Epithelial cell of proximal tubule (primary cell): ENCODE measurements around the gene POR. TPM values are rescaled to one million over a fixed set of nuclear protein-coding genes. Genes with fewer than 3 reads are reported as not detected.

Experiments
- DNase-seq: peaks from one replicate; pipeline ENCODE4 v3.0.0-alpha.2; 2011; ENCODE audit warnings: low read depth
- H3K4me3 ChIP-seq: 2 replicates; pipeline ENCODE4 v1.5.1; 2011; ENCODE audit warnings: low read depth, mild to moderate bottlenecking, low read length
- total RNA-seq: library from RNA; depleted of rRNA; stranded (reverse); fragments of >200 nt; gene quantifications from 2 replicates; pipeline ENCODE4 v1.2.3, GENCODE V29; 2015
- TF ChIP-seq, protein P1 (sequence below): conservative IDR thresholded peaks from 2 replicates; pipeline ENCODE4 v1.5.1; 2012; ENCODE audit warnings: low read depth, mild to moderate bottlenecking, low read length

The POR gene
- total RNA-seq, 1 donor from 2014 or later = 83.0 TPM

DNA sequence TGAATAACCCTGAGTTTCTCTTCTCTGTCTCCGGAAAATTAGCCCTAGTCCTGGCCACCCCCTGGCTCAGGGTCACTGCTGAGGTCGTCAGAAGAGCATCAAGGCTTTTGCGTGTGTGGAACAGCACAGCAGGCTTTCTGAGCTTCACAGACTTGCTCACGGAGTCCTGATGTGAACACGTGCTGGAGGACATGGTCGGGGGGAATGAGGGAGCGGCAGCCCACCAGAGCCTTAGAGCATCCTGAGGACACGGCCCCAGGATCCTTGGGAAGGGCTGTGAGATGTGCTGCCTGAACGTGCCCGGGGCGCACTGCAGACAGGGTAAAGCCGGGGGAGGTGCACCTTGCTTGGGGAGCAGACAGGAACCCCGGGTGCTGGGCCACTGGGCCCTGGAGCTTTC lies 50.7 kb downstream of the POR start:
- TF ChIP-seq, protein P1, sequence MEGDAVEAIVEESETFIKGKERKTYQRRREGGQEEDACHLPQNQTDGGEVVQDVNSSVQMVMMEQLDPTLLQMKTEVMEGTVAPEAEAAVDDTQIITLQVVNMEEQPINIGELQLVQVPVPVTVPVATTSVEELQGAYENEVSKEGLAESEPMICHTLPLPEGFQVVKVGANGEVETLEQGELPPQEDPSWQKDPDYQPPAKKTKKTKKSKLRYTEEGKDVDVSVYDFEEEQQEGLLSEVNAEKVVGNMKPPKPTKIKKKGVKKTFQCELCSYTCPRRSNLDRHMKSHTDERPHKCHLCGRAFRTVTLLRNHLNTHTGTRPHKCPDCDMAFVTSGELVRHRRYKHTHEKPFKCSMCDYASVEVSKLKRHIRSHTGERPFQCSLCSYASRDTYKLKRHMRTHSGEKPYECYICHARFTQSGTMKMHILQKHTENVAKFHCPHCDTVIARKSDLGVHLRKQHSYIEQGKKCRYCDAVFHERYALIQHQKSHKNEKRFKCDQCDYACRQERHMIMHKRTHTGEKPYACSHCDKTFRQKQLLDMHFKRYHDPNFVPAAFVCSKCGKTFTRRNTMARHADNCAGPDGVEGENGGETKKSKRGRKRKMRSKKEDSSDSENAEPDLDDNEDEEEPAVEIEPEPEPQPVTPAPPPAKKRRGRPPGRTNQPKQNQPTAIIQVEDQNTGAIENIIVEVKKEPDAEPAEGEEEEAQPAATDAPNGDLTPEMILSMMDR = no peak
- no peak for DNase-seq
- H3K4me3 ChIP-seq = no peak overlapping the region

DNA sequence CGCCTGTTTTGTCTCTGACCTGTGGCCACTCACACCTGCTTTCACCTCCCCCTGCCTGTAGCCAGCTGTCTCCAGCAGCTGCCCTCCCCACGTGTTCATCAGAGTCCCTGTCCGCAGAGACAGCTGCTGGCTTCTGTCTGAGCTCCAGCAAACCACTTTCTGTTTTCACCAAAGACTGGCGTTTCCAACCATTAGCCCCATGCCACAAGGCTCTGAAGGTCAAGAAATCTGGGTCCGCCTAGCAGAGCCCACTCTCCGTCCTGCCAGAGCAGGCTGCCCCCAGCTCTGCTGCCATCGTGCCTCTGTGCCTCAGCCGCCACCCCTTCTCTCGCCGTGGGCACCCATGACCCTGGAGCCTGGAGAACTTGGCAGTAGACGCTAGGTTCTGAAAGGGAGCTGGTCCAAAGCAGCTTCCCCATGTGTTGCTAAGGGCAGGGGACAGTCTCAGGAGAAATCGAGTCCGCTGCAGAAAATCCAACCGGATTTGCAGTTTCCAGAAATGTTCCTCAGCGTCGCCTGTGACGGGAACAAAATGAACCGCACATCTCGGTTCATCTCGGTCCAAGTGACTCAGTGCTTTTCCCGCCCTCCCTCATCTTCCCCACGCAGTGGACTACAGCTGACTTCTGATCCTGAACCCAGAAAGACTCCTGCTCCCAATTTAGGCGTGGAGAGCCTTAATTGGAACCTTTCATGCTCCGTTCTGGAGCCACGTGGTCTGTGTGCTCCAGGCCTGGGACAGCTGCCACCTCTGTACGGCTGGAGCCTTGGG lies 51.4 kb downstream of the POR start:
- no peak overlapping the region for H3K4me3 ChIP-seq
- TF ChIP-seq, protein P1 = no peak
- no peak for DNase-seq

DNA sequence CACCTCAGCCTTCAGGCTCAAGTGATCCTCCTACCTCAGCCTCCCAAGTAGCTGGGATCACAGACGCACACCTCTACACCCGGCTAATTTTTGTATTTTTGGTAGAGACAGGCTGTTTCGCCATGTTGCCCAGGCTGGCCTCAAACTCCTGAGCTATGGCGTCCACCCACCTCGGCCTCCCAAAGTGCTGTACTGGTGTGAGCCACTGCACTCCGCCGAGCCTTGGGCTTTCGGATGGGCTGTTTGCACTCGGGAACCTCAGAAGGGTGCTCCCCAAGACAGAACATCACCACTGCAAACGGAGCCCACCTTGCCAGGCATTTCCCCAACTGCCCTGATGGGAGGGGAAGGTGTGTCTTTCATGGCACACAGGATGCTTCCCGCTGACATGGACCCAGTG lies 52.1 kb downstream of the POR start:
- no peak overlapping the region for H3K4me3 ChIP-seq
- TF ChIP-seq, protein P1 = no peak
- no peak for DNase-seq

GRCh38 chr7:75967487-75967997 lies 52.6 kb downstream of the POR start:
- no peak overlapping the region for H3K4me3 ChIP-seq
- TF ChIP-seq, protein P1 = no peak
- no peak for DNase-seq

DNA sequence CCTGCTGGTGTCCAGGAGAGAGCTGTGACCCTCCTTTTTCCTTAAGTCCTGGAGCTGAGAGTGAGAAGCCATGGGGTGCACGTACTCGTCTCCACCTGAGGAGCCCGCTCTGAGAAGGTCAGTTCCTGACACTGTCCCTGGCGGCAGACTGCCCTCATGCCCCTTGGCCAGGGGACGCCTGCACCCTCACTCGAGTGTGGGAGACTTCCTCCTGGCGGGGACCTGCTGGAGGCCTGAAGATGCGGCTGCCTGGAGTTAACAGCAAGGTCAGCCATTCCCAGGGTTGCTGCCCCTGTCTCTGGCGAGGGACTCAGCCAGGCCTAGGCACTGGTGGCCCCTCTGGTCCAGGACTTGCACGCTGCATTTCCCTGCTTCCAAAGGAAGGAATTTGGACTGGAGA lies 53.1 kb downstream of the POR start:
- no peak for DNase-seq
- H3K4me3 ChIP-seq = no peak overlapping the region
- TF ChIP-seq, protein P1 = no peak

GRCh38 chr7:75968561-75969001 lies 53.6 kb downstream of the POR start:
- TF ChIP-seq, protein P1 = no peak
- no peak overlapping the region for H3K4me3 ChIP-seq
- no peak for DNase-seq

DNA sequence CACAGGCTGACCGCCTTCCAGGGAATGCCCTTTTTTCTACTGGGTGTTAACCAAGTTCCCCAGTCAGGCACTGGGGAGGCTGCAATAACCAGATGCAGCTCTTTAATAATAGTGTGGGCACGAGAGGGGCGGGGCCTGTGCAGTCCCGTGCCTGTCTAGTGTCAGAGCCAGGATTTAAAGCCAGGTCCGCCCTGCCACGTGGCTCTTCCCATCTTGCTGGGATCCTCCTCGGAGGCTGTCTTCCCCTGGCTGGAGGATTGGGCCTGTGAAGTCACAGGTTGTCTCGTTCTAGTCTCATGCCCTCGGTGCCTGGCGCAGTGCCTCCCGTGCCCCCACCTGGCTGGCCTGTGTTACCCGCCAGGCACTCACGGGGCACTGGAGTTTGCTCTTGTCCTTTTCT lies 54.2 kb downstream of the POR start:
- TF ChIP-seq, protein P1 = no peak
- no peak overlapping the region for H3K4me3 ChIP-seq
- no peak for DNase-seq
